ENCODE measurements around the gene CPSF4L.

- no peak for TF ChIP-seq CTCF (IDR thresholded peaks at IDR 0.05; ENCODE audit: low read depth, low read length)
- TF ChIP-seq EZH2phosphoT487 (IDR thresholded peaks at IDR 0.05; ENCODE audit: low read depth): no peak
Measured at GRCh38 chr17:73283250-73283649, 21.6 kb upstream of the CPSF4L start.

Measured in OCI-LY3 (cell line).